CD14-positive monocyte (primary cell): ENCODE data around the gene MOB1A. TPM values are rescaled to one million over a fixed set of nuclear protein-coding genes. Genes with fewer than 3 reads are reported as not detected.

Experiments used
- DNase-seq, 3 donors: peaks; one replicate each; pipeline ENCODE4 v3.0.0-alpha.2; 2011 to 2022
- H2AFZ ChIP-seq: 2 replicates; pipeline ENCODE4 v1.6.0; 2012; ENCODE audit warnings: mild to moderate bottlenecking, low read depth, low read length, inconsistent platforms; ENCODE audit not compliant: insufficient read depth, poor library complexity, severe bottlenecking
- H3K27ac ChIP-seq, 2 donors: 1 replicate in 1 of 2; 2 replicates in 1 of 2; pipeline ENCODE4 v1.5.1; 2012 to 2013; ENCODE audit warnings: low read length in 2 of 2, control low read depth in 1 of 2, inconsistent platforms in 1 of 2, low read depth in 1 of 2, mild to moderate bottlenecking in 1 of 2
- H3K27me3 ChIP-seq, 2 donors: one replicate each; pipeline versions ENCODE4 v1.6.0 to v1.6.1; 2011 to 2013; ENCODE audit warnings: low read length in 2 of 2; ENCODE audit not compliant: control insufficient read depth in 2 of 2, insufficient read depth in 2 of 2
- H3K36me3 ChIP-seq, 2 donors: replicated peaks in 1 of 2; 1 replicate in 1 of 2; 2 replicates in 1 of 2; pipeline versions ENCODE4 v1.5.1 to v1.6.1; 2012 to 2013; ENCODE audit warnings: low read length in 2 of 2, control low read depth in 1 of 2, inconsistent platforms in 1 of 2, mild to moderate bottlenecking in 1 of 2; ENCODE audit not compliant: insufficient read depth in 2 of 2, control insufficient read depth in 1 of 2
- H3K4me1 ChIP-seq, 2 donors: 1 replicate in 1 of 2; 2 replicates in 1 of 2; pipeline versions ENCODE4 v1.5.1 to v1.6.1; 2012 to 2013; ENCODE audit warnings: low read length in 2 of 2, control low read depth in 1 of 2, inconsistent platforms in 1 of 2, mild to moderate bottlenecking in 1 of 2, moderate library complexity in 1 of 2; ENCODE audit not compliant: insufficient read depth in 2 of 2, control insufficient read depth in 1 of 2
- H3K4me2 ChIP-seq: replicated peaks from 2 replicates; pipeline ENCODE3; 2012; ENCODE audit warnings: low read length, moderate library complexity, mild to moderate bottlenecking; ENCODE audit not compliant: poor library complexity, severe bottlenecking; ENCODE audit errors: extremely low read depth
- H3K4me3 ChIP-seq, 3 experiments: fragments of 200-600 bp in 1 of 3; sonication (generic) in 1 of 3; replicated peaks in 1 of 3; 1 replicate in 2 of 3; 2 replicates in 1 of 3; pipeline ENCODE4 v1.5.1; 2011 to 2013; ENCODE audit warnings: low read length in 3 of 3, mild to moderate bottlenecking in 3 of 3, control low read depth in 2 of 3, low read depth in 2 of 3, inconsistent platforms in 1 of 3, moderate library complexity in 1 of 3
- H3K79me2 ChIP-seq: 2 replicates; pipeline ENCODE4 v1.6.0; 2012; ENCODE audit warnings: mild to moderate bottlenecking, control low read depth, inconsistent platforms, low read length, moderate library complexity; ENCODE audit not compliant: insufficient read depth
- H3K9ac ChIP-seq: 2 replicates; pipeline ENCODE4 v1.6.0; 2017; ENCODE audit warnings: low read length, mild to moderate bottlenecking; ENCODE audit not compliant: insufficient read depth, poor library complexity, severe bottlenecking
- H3K9me3 ChIP-seq, 2 donors: replicated peaks in 1 of 2; 1 replicate in 1 of 2; 2 replicates in 1 of 2; pipeline versions ENCODE4 v1.5.1 to v1.6.1; 2012 to 2013; ENCODE audit warnings: low read length in 2 of 2, control low read depth in 1 of 2; ENCODE audit not compliant: control insufficient read depth in 1 of 2, insufficient read depth in 1 of 2
- H4K20me1 ChIP-seq: 2 replicates; pipeline ENCODE4 v1.6.0; 2012; ENCODE audit warnings: mild to moderate bottlenecking, low read length, control low read depth, moderate library complexity; ENCODE audit not compliant: insufficient read depth
- H3K27ac Mint-ChIP-seq, 7 donors: one replicate each; pipeline ENCODE4 v1.8.0; 2020; ENCODE audit warnings: mild to moderate bottlenecking in 7 of 7, mixed read lengths in 7 of 7, moderate library complexity in 6 of 7, inconsistent platforms in 2 of 7
- H3K27me3 Mint-ChIP-seq, 3 donors: one replicate each; pipeline ENCODE4 v1.8.0; 2021 to 2022; ENCODE audit warnings: low read depth in 3 of 3, mild to moderate bottlenecking in 3 of 3, mixed read lengths in 3 of 3, moderate library complexity in 3 of 3, inconsistent platforms in 1 of 3
- H3K36me3 Mint-ChIP-seq, 2 donors: one replicate each; pipeline ENCODE4 v1.8.0; 2020; ENCODE audit warnings: mixed read lengths in 2 of 2, inconsistent platforms in 1 of 2, mild to moderate bottlenecking in 1 of 2
- H3K4me1 Mint-ChIP-seq: one replicate; pipeline ENCODE4 v1.8.0; 2020; ENCODE audit warnings: mild to moderate bottlenecking, mixed read lengths
- H3K4me3 Mint-ChIP-seq, 2 donors: one replicate each; pipeline ENCODE4 v1.8.0; 2020; ENCODE audit warnings: mild to moderate bottlenecking in 2 of 2, mixed read lengths in 2 of 2, moderate library complexity in 1 of 2
- H3K9me3 Mint-ChIP-seq, 7 donors: one replicate each; pipeline ENCODE4 v1.8.0; 2020 to 2022; ENCODE audit warnings: mixed read lengths in 7 of 7, mild to moderate bottlenecking in 6 of 7, moderate library complexity in 6 of 7, inconsistent platforms in 2 of 7
- WGBS: methylation state at CpG from one replicate; pipeline ENCODE4 v1.1.5; 2013; ENCODE audit warnings: missing lambda C conversion rate; ENCODE audit not compliant: insufficient coverage; 5-methylcytosine and 5-hydroxymethylcytosine counted together
- intact Hi-C, 2 donors: fragments of 100-400 bp; cut with micrococcal nuclease; formaldehyde crosslinking; loops; one replicate each; pipeline versions ENCODE4 v1.15.0 to v1.15.1; 2023
- polyA plus RNA-seq, 3 donors: library from polyadenylated mRNA; depleted of rRNA in 1 of 3; unstranded in 2 of 3; stranded (reverse) in 1 of 3; fragments of 300-500 nt in 2 of 3; fragments of >200 nt in 1 of 3; fragmentation: Illumina TruSeq in 2 of 3; gene quantifications; 1 replicate in 2 of 3; 2 replicates in 1 of 3; pipeline ENCODE4 v1.2.3, GENCODE V29; 2012 to 2021
- TF ChIP-seq, protein P1 (sequence below): fragments of 200-600 bp; IDR thresholded peaks from one replicate; pipeline ENCODE4 v1.8.0; 2022; ENCODE audit warnings: antibody characterized with exemption, mild to moderate bottlenecking

MOB1A gene
- polyA plus RNA-seq, 3 donors, result 55.0 to 367 (median 285) TPM

DNA sequence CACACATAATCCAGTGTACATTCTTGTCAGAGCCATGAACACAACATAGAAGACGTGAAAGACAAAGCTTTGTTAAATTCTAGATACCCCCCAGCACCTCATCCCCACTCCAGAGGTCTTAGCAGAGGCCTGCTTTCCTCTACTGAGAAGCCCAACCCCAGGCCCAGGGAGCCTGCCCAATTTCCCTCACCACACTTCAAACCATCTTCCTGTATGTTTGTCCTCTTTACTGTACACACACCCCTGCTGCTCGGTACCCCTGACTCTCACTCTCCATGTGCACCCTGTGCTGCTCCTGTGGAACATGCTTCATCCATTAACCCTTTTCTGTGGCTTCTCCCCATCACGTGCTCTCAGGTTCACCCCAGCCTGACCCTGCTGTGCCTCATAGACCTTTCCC lies 68.1 kb downstream of the MOB1A start:
- H3K27ac ChIP-seq, result no peak overlapping the region
- H3K4me3 Mint-ChIP-seq, result no peak overlapping the region
- H3K4me1 ChIP-seq, result no peaks in the 10 kb centered on the region
- H4K20me1 ChIP-seq, result peaks cover 58% of the 10 kb centered on the region
- no peak overlapping the region for H3K9ac ChIP-seq
- DNase-seq, result no peak
- H3K9me3 ChIP-seq, result no peaks in the 10 kb centered on the region
- no peaks in the 10 kb centered on the region for H3K27me3 ChIP-seq
- TF ChIP-seq, protein P1, sequence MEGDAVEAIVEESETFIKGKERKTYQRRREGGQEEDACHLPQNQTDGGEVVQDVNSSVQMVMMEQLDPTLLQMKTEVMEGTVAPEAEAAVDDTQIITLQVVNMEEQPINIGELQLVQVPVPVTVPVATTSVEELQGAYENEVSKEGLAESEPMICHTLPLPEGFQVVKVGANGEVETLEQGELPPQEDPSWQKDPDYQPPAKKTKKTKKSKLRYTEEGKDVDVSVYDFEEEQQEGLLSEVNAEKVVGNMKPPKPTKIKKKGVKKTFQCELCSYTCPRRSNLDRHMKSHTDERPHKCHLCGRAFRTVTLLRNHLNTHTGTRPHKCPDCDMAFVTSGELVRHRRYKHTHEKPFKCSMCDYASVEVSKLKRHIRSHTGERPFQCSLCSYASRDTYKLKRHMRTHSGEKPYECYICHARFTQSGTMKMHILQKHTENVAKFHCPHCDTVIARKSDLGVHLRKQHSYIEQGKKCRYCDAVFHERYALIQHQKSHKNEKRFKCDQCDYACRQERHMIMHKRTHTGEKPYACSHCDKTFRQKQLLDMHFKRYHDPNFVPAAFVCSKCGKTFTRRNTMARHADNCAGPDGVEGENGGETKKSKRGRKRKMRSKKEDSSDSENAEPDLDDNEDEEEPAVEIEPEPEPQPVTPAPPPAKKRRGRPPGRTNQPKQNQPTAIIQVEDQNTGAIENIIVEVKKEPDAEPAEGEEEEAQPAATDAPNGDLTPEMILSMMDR, result no peak
- H3K36me3 Mint-ChIP-seq, result peaks cover 11 to 27% of the 10 kb centered on the region in 2 donors
- no peak overlapping the region for H3K4me2 ChIP-seq
- H3K27me3 Mint-ChIP-seq, result peaks cover 5 to 6% (median 5%) of the 10 kb centered on the region in 3 donors
- H3K4me1 Mint-ChIP-seq, result no peaks in the 10 kb centered on the region
- WGBS, result 85% methylated on average over 3 of the region's 3 CpGs
- no peaks in the 10 kb centered on the region for H3K79me2 ChIP-seq
- no peak overlapping the region for H3K4me3 ChIP-seq
- peak overlapping the region in 1 of 7 donors; percentile 51 for H3K27ac Mint-ChIP-seq
- peaks cover 0 to 2% (median 0%) of the 10 kb centered on the region in 7 donors for H3K9me3 Mint-ChIP-seq
- H2AFZ ChIP-seq, result no peak overlapping the region
- intact Hi-C loops, result no loop called here
- peaks cover 1 to 22% of the 10 kb centered on the region in 2 donors for H3K36me3 ChIP-seq

DNA sequence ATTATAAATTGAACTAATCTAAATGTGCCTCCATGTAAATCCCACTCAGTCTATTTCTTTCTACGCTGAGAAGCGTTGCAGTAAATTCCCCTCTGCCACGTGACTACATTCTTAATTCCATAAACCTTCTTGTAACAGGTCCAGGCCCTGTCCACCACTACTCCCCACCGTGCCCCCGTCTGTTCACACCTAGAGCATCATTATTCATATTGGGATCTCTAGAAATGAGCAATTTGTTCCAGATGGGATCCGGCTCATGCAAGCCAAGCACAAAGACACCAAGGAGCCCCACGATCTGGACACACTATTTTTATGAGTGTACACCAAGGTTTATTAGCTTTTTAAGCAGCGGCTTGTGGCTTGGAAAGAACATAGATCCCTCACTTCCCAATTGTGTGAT lies 69.1 kb downstream of the MOB1A start:
- intact Hi-C loops, result no loop called here
- Mint-ChIP-seq H3K36me3 (peaks cover 21 to 37% of the 10 kb centered on the region in 2 donors), H3K4me3 (no peak overlapping the region), H3K9me3 (peaks cover 0 to 1% (median 0%) of the 10 kb centered on the region in 7 donors), H3K27me3 (peaks cover 2 to 6% (median 5%) of the 10 kb centered on the region in 3 donors), H3K4me1 (no peaks in the 10 kb centered on the region), H3K27ac (no peak overlapping the region)
- no peaks in the 10 kb centered on the region for H3K79me2 ChIP-seq
- peaks cover 68% of the 10 kb centered on the region for H4K20me1 ChIP-seq
- H3K4me1 ChIP-seq, result no peaks in the 10 kb centered on the region
- H3K9me3 ChIP-seq, result no peaks in the 10 kb centered on the region
- no peak overlapping the region for H3K9ac ChIP-seq
- H3K4me3 ChIP-seq, result no peak overlapping the region
- H3K27ac ChIP-seq, result no peak overlapping the region
- H3K27me3 ChIP-seq, result no peaks in the 10 kb centered on the region
- TF ChIP-seq, protein P1, result no peak
- H3K36me3 ChIP-seq, result peaks cover 7 to 31% of the 10 kb centered on the region in 2 donors
- H3K4me2 ChIP-seq, result no peak overlapping the region
- 100% methylated on average over 5 of the region's 8 CpGs for WGBS
- no peak for DNase-seq
- no peak overlapping the region for H2AFZ ChIP-seq
